Body of pancreas (tissue), 4 donors: ENCODE data around the gene HKDC1.

Source experiments
- POLR2A ChIP-seq, 3 donors: fragments of 450-650 bp; IDR thresholded peaks; one replicate each; pipeline ENCODE4 v1.6.1; 2016; ENCODE audit warnings: antibody characterized with exemption in 3 of 3, mild to moderate bottlenecking in 2 of 3
- TF ChIP-seq, protein P1 (sequence below), 7 experiments: fragments of 450-650 bp in 4 of 7; fragments of 200-600 bp in 3 of 7; sonication (generic) in 3 of 7; IDR thresholded peaks; one replicate each; pipeline ENCODE4 v1.5.1; 2016 to 2019; ENCODE audit warnings: antibody characterized with exemption in 7 of 7

DNA sequence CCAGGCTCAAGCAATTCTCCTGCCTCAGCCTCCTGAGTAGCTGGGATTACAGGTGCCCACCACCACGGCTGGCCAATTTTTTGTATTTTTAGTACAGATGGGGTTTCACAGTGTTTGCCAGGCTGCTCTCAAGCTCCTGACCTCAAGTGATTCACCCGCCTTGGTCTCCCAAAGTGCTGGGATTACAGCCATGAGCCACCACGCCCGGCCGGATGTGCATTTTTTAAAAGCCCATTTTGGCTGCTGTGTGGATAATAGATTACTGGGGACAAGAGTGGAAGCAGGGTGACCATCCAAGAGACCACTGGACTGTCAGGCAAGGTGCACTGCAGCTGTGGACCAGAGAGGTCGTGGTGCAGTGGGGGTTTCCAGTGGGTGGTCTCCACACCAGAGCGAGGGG, 21.4 kb downstream of the HKDC1 start:
- TF ChIP-seq, protein P1, sequence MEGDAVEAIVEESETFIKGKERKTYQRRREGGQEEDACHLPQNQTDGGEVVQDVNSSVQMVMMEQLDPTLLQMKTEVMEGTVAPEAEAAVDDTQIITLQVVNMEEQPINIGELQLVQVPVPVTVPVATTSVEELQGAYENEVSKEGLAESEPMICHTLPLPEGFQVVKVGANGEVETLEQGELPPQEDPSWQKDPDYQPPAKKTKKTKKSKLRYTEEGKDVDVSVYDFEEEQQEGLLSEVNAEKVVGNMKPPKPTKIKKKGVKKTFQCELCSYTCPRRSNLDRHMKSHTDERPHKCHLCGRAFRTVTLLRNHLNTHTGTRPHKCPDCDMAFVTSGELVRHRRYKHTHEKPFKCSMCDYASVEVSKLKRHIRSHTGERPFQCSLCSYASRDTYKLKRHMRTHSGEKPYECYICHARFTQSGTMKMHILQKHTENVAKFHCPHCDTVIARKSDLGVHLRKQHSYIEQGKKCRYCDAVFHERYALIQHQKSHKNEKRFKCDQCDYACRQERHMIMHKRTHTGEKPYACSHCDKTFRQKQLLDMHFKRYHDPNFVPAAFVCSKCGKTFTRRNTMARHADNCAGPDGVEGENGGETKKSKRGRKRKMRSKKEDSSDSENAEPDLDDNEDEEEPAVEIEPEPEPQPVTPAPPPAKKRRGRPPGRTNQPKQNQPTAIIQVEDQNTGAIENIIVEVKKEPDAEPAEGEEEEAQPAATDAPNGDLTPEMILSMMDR (IDR thresholded peaks at IDR 0.05) = no peak
- no peak for TF ChIP-seq POLR2A (IDR thresholded peaks at IDR 0.05)
